ENCODE data around the gene KHSRP.

Gene KHSRP

DNA sequence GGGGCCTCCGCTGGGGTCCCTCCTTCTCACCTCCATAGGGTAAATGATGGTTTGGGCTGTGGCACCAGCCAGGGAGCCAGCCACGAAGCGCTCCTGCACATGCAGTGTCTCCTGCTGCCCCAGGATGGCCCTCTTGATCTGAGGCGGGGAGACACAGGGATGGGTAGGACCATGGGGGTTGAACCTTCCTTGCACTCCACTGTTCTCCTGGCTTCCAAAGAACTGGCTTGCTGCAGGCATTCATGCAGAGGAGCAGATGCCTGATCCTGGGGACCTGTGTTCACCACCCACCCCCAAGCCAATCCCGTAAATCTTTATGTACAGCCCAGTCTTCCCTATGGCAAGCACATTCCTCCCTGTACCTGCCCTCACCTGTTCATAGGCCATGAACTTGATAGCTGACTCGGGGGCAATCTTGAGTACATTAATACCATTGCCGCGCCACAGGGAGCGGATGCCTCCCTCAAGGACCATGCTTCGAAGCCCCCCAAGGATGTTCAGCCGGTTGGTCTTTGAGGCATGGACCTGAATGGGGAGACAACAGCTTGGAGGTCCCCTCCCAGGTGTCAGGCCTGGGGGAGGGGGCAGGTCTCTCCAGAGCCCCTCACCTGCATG lies 29.4 kb upstream of the KHSRP start:
- H3K36me3 ChIP-seq (ENCODE audit: control insufficient read depth, insufficient read depth, low read length): peaks cover 36% of the 10 kb centered on the region
- no peaks in the 10 kb centered on the region for H3K27me3 ChIP-seq (replicated peaks; ENCODE audit: control insufficient read depth, insufficient read depth, low read length)
- DNase-seq (ENCODE audit: extremely low read depth, insufficient read length): no peak
- H3K4me3 ChIP-seq (replicated peaks; ENCODE audit: low read depth, low read length): no peak overlapping the region
- TF ChIP-seq, protein P1, sequence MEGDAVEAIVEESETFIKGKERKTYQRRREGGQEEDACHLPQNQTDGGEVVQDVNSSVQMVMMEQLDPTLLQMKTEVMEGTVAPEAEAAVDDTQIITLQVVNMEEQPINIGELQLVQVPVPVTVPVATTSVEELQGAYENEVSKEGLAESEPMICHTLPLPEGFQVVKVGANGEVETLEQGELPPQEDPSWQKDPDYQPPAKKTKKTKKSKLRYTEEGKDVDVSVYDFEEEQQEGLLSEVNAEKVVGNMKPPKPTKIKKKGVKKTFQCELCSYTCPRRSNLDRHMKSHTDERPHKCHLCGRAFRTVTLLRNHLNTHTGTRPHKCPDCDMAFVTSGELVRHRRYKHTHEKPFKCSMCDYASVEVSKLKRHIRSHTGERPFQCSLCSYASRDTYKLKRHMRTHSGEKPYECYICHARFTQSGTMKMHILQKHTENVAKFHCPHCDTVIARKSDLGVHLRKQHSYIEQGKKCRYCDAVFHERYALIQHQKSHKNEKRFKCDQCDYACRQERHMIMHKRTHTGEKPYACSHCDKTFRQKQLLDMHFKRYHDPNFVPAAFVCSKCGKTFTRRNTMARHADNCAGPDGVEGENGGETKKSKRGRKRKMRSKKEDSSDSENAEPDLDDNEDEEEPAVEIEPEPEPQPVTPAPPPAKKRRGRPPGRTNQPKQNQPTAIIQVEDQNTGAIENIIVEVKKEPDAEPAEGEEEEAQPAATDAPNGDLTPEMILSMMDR (IDR thresholded peaks at IDR 0.05; ENCODE audit: insufficient read depth, low read length, poor library complexity, severe bottlenecking): no peak

DNA sequence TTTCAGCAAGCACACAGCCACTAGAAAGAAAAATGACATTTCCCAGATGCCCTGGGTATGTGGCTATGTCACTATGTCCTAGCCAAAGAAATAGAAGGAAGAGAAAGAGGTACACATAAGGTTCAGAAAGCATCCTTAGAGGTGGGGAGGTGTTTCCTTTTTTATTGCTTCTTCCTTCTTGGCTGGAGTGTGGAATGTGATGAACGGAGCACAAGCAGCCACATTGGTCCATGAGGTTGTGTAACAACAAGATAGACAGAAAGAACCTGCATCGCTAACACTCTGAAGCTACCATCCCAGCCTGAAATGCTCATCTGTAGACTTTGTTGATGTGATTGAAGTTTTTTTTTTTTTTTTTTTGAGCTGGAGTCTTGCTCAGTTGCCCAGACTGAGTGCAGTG lies 28.3 kb upstream of the KHSRP start:
- TF ChIP-seq, protein P1 (IDR thresholded peaks at IDR 0.05; ENCODE audit: insufficient read depth, low read length, poor library complexity, severe bottlenecking): no peak

DNA sequence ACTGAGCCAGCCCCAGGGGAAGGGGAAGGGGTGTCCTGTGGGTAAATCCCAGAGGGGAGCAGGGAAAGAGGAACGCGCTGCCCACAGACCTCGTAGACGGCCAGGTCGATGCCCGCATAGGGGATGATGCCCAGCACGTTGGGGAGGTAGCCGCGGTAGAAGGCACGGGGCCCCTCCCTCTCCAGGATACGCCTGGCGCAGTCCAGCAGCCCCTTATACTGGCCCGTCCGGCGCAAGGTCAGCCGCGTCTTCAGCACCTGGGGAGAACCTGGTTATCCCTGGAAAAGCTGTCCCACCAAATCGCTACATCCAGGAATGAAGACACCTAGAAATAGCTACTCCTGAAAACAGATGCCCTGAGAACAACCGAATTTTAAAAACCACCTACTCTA lies 27.6 kb upstream of the KHSRP start:
- H3K4me3 ChIP-seq (replicated peaks; ENCODE audit: low read depth, low read length): no peak overlapping the region
- H3K36me3 ChIP-seq (ENCODE audit: control insufficient read depth, insufficient read depth, low read length): peaks cover 36% of the 10 kb centered on the region
- DNase-seq (ENCODE audit: extremely low read depth, insufficient read length): no peak
- TF ChIP-seq, protein P1 (IDR thresholded peaks at IDR 0.05; ENCODE audit: insufficient read depth, low read length, poor library complexity, severe bottlenecking): no peak
- H3K27me3 ChIP-seq (replicated peaks; ENCODE audit: control insufficient read depth, insufficient read depth, low read length): no peaks in the 10 kb centered on the region

More for the DNA sequence above, 28.3 kb upstream of the KHSRP start:
- Histone ChIP-seq H3K36me3 (ENCODE audit: control insufficient read depth, insufficient read depth, low read length) (peaks cover 37% of the 10 kb centered on the region), H3K27me3 (replicated peaks; ENCODE audit: control insufficient read depth, insufficient read depth, low read length) (no peaks in the 10 kb centered on the region), H3K4me3 (replicated peaks; ENCODE audit: low read depth, low read length) (no peak overlapping the region)
- DNase-seq (ENCODE audit: extremely low read depth, insufficient read length): no peak

DNA sequence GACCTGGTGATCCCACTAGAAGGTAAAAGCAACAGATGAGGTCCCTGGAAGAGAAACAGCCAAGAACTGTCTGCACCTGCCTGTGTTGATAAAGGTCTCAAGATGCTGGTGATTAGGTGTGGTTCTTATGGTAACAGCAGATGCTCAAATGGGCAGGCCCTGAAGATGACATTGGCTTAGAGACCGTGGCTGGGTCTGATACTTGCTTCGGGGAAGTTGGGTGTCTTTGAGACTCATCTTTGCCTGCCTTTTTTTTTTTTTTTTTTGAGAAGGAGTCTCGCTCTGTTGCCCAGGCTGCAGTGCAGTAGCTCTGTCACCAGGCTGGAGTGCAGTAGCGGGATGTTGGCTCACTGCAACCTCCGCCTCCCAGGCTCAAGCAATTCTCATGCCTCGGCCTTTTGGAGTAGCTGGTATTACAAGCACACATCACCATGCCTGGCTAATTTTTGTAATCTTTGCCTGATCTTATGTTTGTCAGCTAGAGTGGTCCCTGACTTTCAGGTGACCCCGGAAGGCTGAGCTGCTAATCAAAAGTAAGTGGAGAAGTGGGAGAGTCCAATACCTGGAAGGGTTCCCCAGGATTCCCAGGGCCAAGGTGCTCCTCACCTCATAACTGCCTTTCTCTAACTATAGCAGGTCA lies 27.1 kb upstream of the KHSRP start:
- Histone ChIP-seq H3K27me3 (replicated peaks; ENCODE audit: control insufficient read depth, insufficient read depth, low read length) (no peaks in the 10 kb centered on the region), H3K4me3 (replicated peaks; ENCODE audit: low read depth, low read length) (no peak overlapping the region), H3K36me3 (ENCODE audit: control insufficient read depth, insufficient read depth, low read length) (peaks cover 36% of the 10 kb centered on the region)
- DNase-seq (ENCODE audit: extremely low read depth, insufficient read length): no peak
- TF ChIP-seq, protein P1 (IDR thresholded peaks at IDR 0.05; ENCODE audit: insufficient read depth, low read length, poor library complexity, severe bottlenecking): no peak

DNA sequence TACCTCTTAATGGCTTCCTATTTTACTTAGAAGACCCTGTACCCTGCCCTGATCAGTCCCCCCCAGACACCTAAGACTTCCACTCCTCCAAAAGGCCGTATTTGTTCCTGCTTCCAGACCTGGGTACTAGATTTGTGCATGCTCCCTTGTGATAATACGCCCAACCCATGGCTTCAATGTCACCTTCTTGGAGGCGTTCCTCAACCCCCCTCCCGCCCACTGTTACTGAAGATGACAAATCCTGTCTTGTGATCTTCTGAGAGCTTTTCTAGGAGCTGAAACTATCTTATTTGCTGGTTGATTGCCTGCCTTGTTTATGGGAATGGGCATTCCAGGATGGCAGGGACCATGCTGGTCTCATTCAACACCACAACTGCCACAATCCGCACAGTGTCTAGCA lies 25.6 kb upstream of the KHSRP start:
- H3K36me3 ChIP-seq (ENCODE audit: control insufficient read depth, insufficient read depth, low read length): peaks cover 28% of the 10 kb centered on the region
- no peaks in the 10 kb centered on the region for H3K27me3 ChIP-seq (replicated peaks; ENCODE audit: control insufficient read depth, insufficient read depth, low read length)
- TF ChIP-seq, protein P1 (IDR thresholded peaks at IDR 0.05; ENCODE audit: insufficient read depth, low read length, poor library complexity, severe bottlenecking): no peak
- H3K4me3 ChIP-seq (replicated peaks; ENCODE audit: low read depth, low read length): no peak overlapping the region
- no peak for DNase-seq (ENCODE audit: extremely low read depth, insufficient read length)

Measured in GM06990 (cell line).